ENCODE data around the gene SHC2.
"Not testable (repeated sequence)": the region's sequence is repeated elsewhere in the genome, so short reads cannot be mapped to it uniquely, and the experiment has no call there.

Gene SHC2

DNA sequence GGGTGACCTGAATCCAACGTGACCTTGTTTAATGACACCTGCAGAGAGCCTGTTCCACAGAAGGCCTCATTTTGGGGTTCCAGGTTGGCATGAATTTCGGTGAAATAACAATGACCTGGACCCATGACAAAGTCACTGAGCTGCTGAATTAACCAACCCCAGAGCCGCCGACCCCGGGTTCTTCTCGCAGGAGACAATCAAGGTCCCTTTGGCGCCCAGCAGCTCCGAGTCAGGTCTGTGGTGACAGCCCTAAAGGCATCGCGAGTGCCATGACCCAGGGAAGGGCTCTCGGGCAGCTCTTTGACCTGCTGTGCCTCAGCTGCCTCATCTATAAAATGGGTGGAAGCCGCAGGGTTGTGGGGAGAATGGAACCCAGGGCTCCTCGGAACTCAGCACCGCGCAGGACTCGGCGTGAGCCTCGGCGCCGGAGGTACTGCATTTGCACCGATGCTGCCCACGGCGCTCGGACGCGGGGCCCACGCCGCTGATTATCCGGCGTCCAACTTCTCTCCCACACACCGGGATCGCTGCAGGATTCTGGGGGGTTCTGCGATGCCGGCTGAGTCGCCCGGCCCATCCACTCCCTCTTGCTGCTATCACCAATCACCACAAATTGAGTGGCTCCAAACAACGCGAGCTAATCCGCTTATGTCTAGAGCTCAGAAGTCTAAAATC is 5.7 kb downstream of the SHC2 start:
- no peak for DNase-seq (ENCODE audit: low spot score in 2 of 2)
- H3K4me3 Mint-ChIP-seq: no peak overlapping the region

GRCh38 chr19:453606-454005 is 7.2 kb downstream of the SHC2 start:
- ATAC-seq (ENCODE audit: low read depth) (no peak), DNase-seq (ENCODE audit: low spot score in 2 of 2) (no peak)
- H3K4me1 Mint-ChIP-seq: no peaks in the 10 kb centered on the region
- no peak overlapping the region for H3K27ac Mint-ChIP-seq
- H3K9me3 Mint-ChIP-seq: peaks cover 7% of the 10 kb centered on the region
- no peak overlapping the region for H3K4me3 Mint-ChIP-seq
- peaks cover 9% of the 10 kb centered on the region for H3K27me3 Mint-ChIP-seq
- no peaks in the 10 kb centered on the region for H3K36me3 Mint-ChIP-seq

More for the DNA sequence above, 5.7 kb downstream of the SHC2 start:
- peaks cover 9% of the 10 kb centered on the region for H3K27me3 Mint-ChIP-seq
- H3K4me1 Mint-ChIP-seq: no peaks in the 10 kb centered on the region
- H3K27ac Mint-ChIP-seq: no peak overlapping the region
- no peaks in the 10 kb centered on the region for H3K36me3 Mint-ChIP-seq
- no peak for ATAC-seq (ENCODE audit: low read depth)
- peaks cover 7% of the 10 kb centered on the region for H3K9me3 Mint-ChIP-seq

DNA sequence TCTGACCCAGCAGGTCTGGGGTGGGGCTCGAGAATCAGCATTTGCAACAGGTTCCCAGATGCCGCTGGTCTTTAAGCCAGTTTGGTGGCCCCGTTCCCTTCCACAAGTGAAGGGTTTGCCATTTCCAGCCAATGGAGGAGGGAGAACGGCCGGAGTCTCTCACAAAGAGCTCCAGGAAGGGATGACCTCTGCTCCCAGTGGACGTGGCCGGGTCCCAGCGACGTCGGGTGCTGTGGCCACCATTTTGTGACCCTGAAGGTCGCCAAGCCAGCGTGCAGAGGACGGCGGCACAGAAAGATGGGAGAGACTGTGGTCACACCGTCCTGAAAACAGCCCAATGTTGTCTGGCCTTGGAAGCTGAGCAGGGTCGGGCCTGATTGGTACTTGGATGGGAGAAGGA is 8.0 kb downstream of the SHC2 start:
- no peak overlapping the region for H3K27ac Mint-ChIP-seq
- DNase-seq (ENCODE audit: low spot score in 2 of 2): no peak
- H3K27me3 Mint-ChIP-seq: peaks cover 9% of the 10 kb centered on the region
- no peak overlapping the region for H3K4me3 Mint-ChIP-seq
- no peaks in the 10 kb centered on the region for H3K4me1 Mint-ChIP-seq
- no peaks in the 10 kb centered on the region for H3K36me3 Mint-ChIP-seq
- no peak for ATAC-seq (ENCODE audit: low read depth)
- H3K9me3 Mint-ChIP-seq: peaks cover 7% of the 10 kb centered on the region

DNA sequence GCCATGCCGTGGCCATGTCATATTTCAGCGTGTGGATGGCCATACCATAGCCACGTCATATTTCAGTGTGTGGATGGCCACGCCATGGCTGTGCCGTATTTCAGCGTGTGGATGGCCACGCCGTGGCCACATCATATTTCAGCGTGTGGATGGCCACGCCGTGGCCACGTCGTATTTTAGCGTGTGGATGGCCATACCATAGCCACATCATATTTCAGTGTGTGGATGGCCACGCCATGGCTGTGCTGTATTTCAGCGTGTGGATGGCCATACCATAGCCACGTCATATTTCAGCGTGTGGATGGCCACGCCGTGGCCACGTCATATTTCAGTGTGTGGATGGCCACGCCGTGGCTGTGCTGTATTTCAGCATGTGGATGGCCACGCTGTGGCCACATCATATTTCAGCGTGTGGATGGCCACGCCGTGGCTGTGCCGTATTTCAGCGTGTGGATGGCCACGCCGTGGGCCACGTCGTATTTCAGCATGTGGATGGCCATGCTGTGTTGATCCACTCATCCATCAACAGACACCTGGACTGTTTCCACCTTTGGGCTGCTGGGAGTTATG is 9.8 kb downstream of the SHC2 start:
- not testable (repeated sequence) for H3K9me3 Mint-ChIP-seq; H3K4me1 Mint-ChIP-seq; H3K36me3 Mint-ChIP-seq; ATAC-seq (ENCODE audit: low read depth); DNase-seq (ENCODE audit: low spot score in 2 of 2); H3K27ac Mint-ChIP-seq; H3K27me3 Mint-ChIP-seq; H3K4me3 Mint-ChIP-seq

DNA sequence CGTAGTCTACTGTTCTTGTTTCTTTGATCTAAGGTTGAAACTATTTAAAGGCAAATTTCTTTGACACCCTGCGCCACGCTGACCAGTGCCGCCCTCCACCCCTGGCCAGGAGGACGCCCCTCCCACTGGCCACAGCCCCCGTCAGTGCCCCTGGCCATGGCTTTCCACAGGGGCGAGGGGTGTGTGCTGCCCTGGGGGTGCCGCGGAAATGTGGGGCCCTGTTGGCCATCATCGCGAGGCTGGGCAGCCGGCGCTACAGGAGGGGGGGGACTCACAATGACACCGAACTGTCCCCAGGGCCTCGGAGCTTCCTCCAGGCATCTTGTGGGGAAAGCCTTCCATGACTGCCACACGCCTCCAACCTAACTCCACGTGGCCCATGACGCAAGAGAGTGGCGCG is 10.9 kb downstream of the SHC2 start:
- Mint-ChIP-seq H3K4me3 (no peak overlapping the region), H3K27ac (no peak overlapping the region), H3K9me3 (peaks cover 4% of the 10 kb centered on the region), H3K4me1 (no peaks in the 10 kb centered on the region), H3K27me3 (peaks cover 1% of the 10 kb centered on the region), H3K36me3 (no peaks in the 10 kb centered on the region)
- DNase-seq (ENCODE audit: low spot score in 2 of 2) (no peak), ATAC-seq (ENCODE audit: low read depth) (no peak)

- peaks cover 8% of the 10 kb centered on the region for H3K27me3 Mint-ChIP-seq
- no peaks in the 10 kb centered on the region for H3K36me3 Mint-ChIP-seq
- no peak overlapping the region for H3K4me3 Mint-ChIP-seq
- no peaks in the 10 kb centered on the region for H3K4me1 Mint-ChIP-seq
- H3K9me3 Mint-ChIP-seq: peaks cover 7% of the 10 kb centered on the region
- no peak overlapping the region for H3K27ac Mint-ChIP-seq
- DNase-seq (ENCODE audit: low spot score in 2 of 2) (no peak), ATAC-seq (ENCODE audit: low read depth) (no peak)
Measured at GRCh38 chr19:447816-448560, 12.8 kb downstream of the SHC2 start.

DNA sequence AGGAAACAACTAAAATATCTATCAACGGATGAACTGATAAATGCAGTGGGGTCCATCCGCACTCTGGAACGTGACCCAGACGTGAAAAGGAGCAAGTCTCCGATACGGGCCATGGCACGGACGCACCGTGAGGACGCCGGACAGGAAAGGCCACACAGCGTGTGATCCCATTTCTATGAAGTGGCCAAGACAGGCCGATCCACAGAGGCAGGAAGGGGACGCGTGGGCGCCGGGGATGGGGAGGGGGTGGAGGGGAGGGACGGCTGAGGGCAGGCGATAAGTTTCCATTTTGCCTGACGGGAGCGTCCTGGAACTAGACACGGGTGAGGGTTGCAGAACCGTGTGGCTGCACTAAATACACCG is 13.8 kb downstream of the SHC2 start:
- Mint-ChIP-seq H3K27me3 (peaks cover 11% of the 10 kb centered on the region), H3K36me3 (peaks cover 1% of the 10 kb centered on the region), H3K27ac (no peak overlapping the region), H3K4me1 (peaks cover 1% of the 10 kb centered on the region), H3K4me3 (no peak overlapping the region), H3K9me3 (peaks cover 8% of the 10 kb centered on the region)
- ATAC-seq (ENCODE audit: low read depth) (no peak), DNase-seq (ENCODE audit: low spot score in 2 of 2) (no peak)

GRCh38 chr19:444677-445210 is 16.1 kb downstream of the SHC2 start:
- no peak overlapping the region for H3K27ac Mint-ChIP-seq

DNA sequence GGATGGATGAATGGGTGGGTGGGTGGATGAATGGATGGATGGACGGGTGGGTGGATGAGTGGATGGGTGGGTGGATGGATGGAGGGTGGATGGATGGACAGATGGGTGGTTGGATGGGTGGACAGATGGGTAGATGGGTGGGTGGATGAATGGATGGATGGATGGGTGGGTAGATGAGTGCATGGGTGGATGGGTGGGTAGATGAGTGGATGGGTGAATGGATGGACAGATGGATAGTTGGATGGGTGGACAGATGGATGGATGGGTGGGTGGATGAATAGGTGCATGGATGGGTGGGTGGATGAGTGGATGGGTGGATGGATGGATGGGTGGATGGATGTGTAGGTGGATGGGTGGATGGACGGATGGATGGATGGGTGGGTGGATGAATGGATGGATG is 17.8 kb downstream of the SHC2 start:
- Mint-ChIP-seq H3K4me1 (peaks cover 4% of the 10 kb centered on the region), H3K4me3 (no peak overlapping the region), H3K36me3 (peaks cover 4% of the 10 kb centered on the region), H3K9me3 (peaks cover 6% of the 10 kb centered on the region), H3K27me3 (peaks cover 14% of the 10 kb centered on the region), H3K27ac (no peak overlapping the region)
- DNase-seq (ENCODE audit: low spot score in 2 of 2) (no peak), ATAC-seq (ENCODE audit: low read depth) (no peak)

More at GRCh38 chr19:444677-445210, 16.1 kb downstream of the SHC2 start:
- ATAC-seq (ENCODE audit: low read depth): no peak
- no peak for DNase-seq (ENCODE audit: low spot score in 2 of 2)
- peaks cover 14% of the 10 kb centered on the region for H3K27me3 Mint-ChIP-seq
- H3K36me3 Mint-ChIP-seq: peaks cover 4% of the 10 kb centered on the region
- H3K9me3 Mint-ChIP-seq: peaks cover 6% of the 10 kb centered on the region
- H3K4me3 Mint-ChIP-seq: no peak overlapping the region
- H3K4me1 Mint-ChIP-seq: peaks cover 4% of the 10 kb centered on the region

- no peak for ATAC-seq (ENCODE audit: low read depth)
- no peak overlapping the region for H3K4me3 Mint-ChIP-seq
- H3K27ac Mint-ChIP-seq: no peak overlapping the region
- peaks cover 8% of the 10 kb centered on the region for H3K9me3 Mint-ChIP-seq
- peaks cover 4% of the 10 kb centered on the region for H3K36me3 Mint-ChIP-seq
- no peak for DNase-seq (ENCODE audit: low spot score in 2 of 2)
- peaks cover 4% of the 10 kb centered on the region for H3K4me1 Mint-ChIP-seq
- peaks cover 17% of the 10 kb centered on the region for H3K27me3 Mint-ChIP-seq
Measured at GRCh38 chr19:442085-442484, 18.7 kb downstream of the SHC2 start.

DNA sequence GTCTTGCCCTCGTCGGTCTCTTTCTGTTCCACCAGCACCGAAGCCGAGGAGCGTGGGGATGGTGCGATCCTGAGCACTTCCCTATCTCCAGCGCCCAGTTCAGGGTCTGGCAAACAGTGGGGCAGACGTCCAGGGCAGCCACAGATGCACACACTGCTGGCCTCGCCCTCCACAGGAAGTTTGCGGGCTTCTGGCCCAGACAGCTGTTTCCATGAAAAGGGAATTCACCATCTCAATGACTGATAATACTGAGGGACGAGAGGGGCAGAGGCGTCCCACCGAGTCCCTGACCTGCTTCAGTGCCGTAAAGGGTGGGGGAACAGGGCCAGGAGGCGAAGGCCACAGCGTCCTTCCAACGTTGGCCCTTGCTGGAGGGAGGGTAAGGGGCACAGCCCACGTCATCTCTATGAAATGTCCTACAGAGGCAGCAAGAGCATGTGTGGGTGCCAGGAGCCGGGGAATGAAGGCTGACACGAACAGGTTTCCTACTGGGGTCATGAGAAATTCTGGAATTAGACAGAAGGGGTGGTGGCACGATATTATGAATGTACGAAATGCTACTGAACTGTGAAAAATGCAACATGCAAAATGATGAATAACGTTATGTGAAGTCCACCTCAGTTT is 19.5 kb downstream of the SHC2 start:
- peaks cover 4% of the 10 kb centered on the region for H3K36me3 Mint-ChIP-seq

DNA sequence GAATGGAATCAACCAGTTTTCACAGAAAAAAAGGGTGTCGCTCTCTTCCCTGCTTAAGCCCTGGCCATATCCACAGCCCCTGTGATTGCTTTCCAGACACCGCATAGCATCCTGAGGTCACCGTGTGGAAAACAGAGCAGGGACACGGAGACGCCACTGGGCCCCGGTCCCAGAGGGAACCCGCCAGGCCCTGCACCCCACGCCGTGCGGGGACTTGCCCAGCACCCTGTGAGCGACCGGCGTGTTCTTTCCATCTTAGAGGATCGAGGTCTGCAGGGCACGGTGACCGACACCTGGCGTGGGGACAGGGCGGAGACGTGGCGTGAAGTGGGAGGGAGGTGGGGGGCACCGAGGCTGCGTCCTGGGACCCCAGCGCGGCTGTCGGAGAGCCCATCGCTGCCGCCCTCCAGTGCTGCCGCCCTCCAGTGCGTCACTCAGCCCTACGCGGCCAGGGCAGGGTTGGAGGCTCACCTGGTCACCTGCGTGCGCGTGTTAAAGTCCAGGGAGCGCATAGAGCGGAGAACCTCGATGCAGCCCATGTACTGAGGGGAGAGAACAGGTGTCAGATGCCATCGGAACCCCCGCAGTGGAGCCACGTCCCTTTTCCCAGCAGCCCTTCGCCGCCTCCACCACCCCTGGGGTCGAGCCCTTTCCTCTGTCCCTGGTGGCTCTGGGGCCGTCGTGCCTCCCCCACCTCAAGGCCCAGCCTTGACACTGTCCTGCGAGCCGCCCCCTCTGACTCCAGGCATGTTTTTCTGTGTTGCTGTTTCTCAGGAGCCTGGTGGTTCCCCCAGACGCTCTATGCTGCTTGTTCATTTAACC is 20.2 kb downstream of the SHC2 start:
- no peak overlapping the region for H3K4me3 Mint-ChIP-seq
- H3K4me1 Mint-ChIP-seq: peaks cover 4% of the 10 kb centered on the region
- H3K9me3 Mint-ChIP-seq: peaks cover 9% of the 10 kb centered on the region

More for the DNA sequence above, 19.5 kb downstream of the SHC2 start:
- Mint-ChIP-seq H3K4me3 (no peak overlapping the region), H3K27ac (no peak overlapping the region), H3K9me3 (peaks cover 9% of the 10 kb centered on the region), H3K27me3 (peaks cover 20% of the 10 kb centered on the region), H3K4me1 (peaks cover 4% of the 10 kb centered on the region)
- ATAC-seq (ENCODE audit: low read depth) (no peak), DNase-seq (ENCODE audit: low spot score in 2 of 2) (no peak)

DNA sequence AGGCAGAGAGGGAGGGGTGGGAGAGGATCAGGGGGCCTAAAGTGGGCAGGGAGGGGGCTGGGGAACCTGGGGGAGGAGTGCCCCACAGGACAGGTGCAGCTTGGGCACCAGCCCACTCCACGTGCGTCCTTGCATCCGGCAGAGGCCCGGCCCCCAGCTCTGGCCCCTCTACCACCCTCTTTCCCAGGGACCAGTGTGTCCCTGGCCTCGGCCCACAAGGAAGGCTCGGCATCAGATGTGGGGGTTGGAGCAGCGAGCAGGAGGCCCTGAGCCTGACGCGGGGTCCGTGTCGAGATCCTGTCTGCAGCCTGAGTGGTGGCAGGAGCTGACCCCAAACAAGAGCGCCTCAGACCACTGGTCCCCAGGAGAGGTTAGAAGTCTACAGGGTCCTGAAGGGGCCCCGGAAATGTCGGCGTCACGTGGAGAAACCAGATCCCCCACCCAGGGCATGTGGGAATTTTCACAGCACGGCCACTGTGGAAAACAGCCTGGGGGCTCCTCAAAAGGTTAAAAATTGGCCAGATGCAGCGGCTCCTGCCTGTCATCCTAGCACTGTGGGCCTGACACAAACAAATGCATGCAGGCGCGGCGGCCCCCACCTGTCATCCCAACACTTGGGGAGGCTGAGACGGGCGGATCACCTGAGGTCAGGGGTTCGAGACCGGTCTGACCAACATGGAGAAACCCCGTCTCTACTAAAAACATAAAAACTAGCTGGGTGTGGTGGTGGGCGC is 21.5 kb downstream of the SHC2 start:
- no peak overlapping the region for H3K4me3 Mint-ChIP-seq
- DNase-seq (ENCODE audit: low spot score in 2 of 2) (no peak), ATAC-seq (ENCODE audit: low read depth) (no peak)
- H3K9me3 Mint-ChIP-seq: peaks cover 9% of the 10 kb centered on the region
- peaks cover 4% of the 10 kb centered on the region for H3K4me1 Mint-ChIP-seq
- no peak overlapping the region for H3K27ac Mint-ChIP-seq
- H3K36me3 Mint-ChIP-seq: peaks cover 4% of the 10 kb centered on the region
- peaks cover 20% of the 10 kb centered on the region for H3K27me3 Mint-ChIP-seq

More for the DNA sequence above, 20.2 kb downstream of the SHC2 start:
- Mint-ChIP-seq H3K27ac (no peak overlapping the region), H3K36me3 (peaks cover 4% of the 10 kb centered on the region), H3K27me3 (peaks cover 20% of the 10 kb centered on the region)
- no peak for DNase-seq (ENCODE audit: low spot score in 2 of 2)
- ATAC-seq (ENCODE audit: low read depth): no peak

Data from memory B cell (primary cell).